Progenitor cell of endocrine pancreas (in vitro differentiated cells): ENCODE measurements around the gene AMHR2. TPM values are rescaled to one million over a fixed set of nuclear protein-coding genes. Genes with fewer than 3 reads are reported as not detected.

Source experiments
- DNase-seq: peaks from one replicate; pipeline ENCODE4 v3.0.0; 2021; ENCODE audit warnings: low spot score; ENCODE audit not compliant: unreplicated experiment
- H3K27ac Mint-ChIP-seq: 2 replicates; pipeline ENCODE4 v1.8.0; 2021; ENCODE audit warnings: mild to moderate bottlenecking, moderate library complexity, mixed read lengths
- H3K27me3 Mint-ChIP-seq: 2 replicates; pipeline ENCODE4 v1.8.0; 2021; ENCODE audit warnings: mixed read lengths
- H3K36me3 Mint-ChIP-seq: 2 replicates; pipeline ENCODE4 v1.8.0; 2022; ENCODE audit warnings: mixed read lengths; ENCODE audit not compliant: insufficient read depth
- H3K4me1 Mint-ChIP-seq: 2 replicates; pipeline ENCODE4 v1.8.0; 2021; ENCODE audit warnings: low read depth, mixed read lengths
- H3K4me3 Mint-ChIP-seq: 2 replicates; pipeline ENCODE4 v1.8.0; 2021; ENCODE audit warnings: low read depth, mild to moderate bottlenecking, moderate library complexity, mixed read lengths
- H3K9me3 Mint-ChIP-seq: 2 replicates; pipeline ENCODE4 v1.8.0; 2021; ENCODE audit warnings: low read depth, mixed read lengths
- CTCF ChIP-seq: fragments of 200-600 bp; sonication (generic); IDR thresholded peaks from one replicate; pipeline ENCODE4 v1.5.0; 2021; ENCODE audit warnings: antibody characterized with exemption, mild to moderate bottlenecking; ENCODE audit not compliant: unreplicated experiment
- total RNA-seq: library from RNA; stranded (reverse); gene quantifications from 2 replicates; pipeline ENCODE4 v1.2.1, GENCODE V29; 2021

Gene AMHR2
- total RNA-seq, 1 donor from 2014 or later = 35.1 TPM

DNA sequence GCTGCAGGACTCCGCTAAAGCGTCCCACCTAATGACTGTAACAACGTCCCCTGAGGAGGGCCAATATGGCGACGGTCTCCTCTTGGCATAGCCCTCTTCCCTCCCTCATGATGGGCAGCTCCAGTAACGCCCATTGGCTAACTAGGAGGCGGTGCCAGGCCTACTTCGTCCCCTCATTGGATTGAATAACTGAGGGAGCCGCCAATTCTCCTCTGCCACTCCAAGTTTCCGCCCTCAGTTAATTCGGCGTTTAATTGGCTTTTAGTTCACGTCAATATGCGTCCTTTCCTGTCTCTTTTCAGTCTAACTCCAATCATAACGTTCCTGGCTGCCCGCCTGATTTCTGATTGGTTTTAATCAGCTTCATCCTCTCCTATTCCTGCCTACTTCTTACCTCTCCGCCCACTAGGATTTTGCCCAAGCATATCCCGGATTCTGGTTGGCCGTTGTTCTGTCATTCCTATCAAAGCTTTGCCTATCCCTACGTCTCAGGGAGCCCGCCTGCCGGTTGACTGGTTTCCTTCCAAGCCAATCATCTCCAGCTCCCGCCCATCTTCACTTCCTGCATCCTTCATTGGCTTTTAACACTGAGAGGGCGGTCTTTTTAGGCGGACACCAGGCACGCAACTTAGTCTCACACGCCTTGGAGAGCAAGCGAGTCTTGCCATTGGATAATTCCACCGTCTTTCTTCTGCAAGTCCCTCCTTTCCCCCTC lies 44.1 kb upstream of the AMHR2 start:
- H3K4me3 Mint-ChIP-seq = no peak overlapping the region
- no peaks in the 10 kb centered on the region for H3K9me3 Mint-ChIP-seq
- peaks cover 30% of the 10 kb centered on the region for H3K4me1 Mint-ChIP-seq
- H3K36me3 Mint-ChIP-seq = peaks cover 16% of the 10 kb centered on the region
- no peak for TF ChIP-seq CTCF
- no peaks in the 10 kb centered on the region for H3K27me3 Mint-ChIP-seq
- no peak overlapping the region for H3K27ac Mint-ChIP-seq
- DNase-seq = peak; percentile 99

DNA sequence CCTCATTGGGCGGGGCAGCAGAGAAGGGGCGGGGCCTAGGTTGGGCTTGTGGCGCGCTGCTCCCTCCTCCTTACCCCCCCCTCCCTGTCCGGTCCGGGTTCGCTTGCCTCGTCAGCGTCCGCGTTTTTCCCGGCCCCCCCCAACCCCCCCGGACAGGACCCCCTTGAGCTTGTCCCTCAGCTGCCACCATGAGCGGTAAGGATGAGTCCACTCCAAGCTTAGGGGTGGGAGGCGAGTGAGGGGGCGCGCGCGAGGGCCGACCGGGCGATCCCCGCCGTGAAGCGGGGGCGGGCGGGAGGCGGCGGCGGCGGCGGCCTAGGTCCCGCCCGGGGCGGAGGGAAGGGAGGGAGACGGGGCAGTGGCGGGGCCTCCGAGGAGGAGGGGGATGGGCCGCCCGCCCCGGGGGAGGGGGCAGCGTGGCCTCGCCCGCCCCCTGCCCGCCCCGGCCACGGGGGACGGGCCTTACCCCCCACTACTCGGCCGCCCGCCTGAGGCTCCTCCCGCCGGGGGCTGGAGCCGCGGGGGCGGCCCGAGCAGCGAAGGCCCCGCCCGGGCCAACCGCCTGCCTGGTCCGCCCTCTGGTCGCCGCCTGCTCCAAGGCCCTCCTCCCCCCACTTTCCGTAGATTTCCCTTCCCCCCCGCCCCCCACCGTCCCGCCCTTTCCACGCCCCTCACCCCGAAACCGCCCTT lies 43.4 kb upstream of the AMHR2 start, which contains the start of gene SP1:
Gene SP1 (plus strand): TSS at position 73 of the 690 bp plus-strand sequence. CDS start 116 bp downstream, at position 189.
- peak within 1 kb of the TSS; percentile 99 for H3K27ac Mint-ChIP-seq
- DNase-seq = peak; percentile 66
- peak within 1 kb of the TSS; percentile 90 for H3K4me3 Mint-ChIP-seq
- no peaks in the 10 kb centered on the region for H3K9me3 Mint-ChIP-seq
- no peaks in the 10 kb centered on the region for H3K27me3 Mint-ChIP-seq
- peaks cover 18% of the 10 kb centered on the region for H3K36me3 Mint-ChIP-seq
- peaks cover 31% of the 10 kb centered on the region for H3K4me1 Mint-ChIP-seq
- no peak for TF ChIP-seq CTCF

DNA sequence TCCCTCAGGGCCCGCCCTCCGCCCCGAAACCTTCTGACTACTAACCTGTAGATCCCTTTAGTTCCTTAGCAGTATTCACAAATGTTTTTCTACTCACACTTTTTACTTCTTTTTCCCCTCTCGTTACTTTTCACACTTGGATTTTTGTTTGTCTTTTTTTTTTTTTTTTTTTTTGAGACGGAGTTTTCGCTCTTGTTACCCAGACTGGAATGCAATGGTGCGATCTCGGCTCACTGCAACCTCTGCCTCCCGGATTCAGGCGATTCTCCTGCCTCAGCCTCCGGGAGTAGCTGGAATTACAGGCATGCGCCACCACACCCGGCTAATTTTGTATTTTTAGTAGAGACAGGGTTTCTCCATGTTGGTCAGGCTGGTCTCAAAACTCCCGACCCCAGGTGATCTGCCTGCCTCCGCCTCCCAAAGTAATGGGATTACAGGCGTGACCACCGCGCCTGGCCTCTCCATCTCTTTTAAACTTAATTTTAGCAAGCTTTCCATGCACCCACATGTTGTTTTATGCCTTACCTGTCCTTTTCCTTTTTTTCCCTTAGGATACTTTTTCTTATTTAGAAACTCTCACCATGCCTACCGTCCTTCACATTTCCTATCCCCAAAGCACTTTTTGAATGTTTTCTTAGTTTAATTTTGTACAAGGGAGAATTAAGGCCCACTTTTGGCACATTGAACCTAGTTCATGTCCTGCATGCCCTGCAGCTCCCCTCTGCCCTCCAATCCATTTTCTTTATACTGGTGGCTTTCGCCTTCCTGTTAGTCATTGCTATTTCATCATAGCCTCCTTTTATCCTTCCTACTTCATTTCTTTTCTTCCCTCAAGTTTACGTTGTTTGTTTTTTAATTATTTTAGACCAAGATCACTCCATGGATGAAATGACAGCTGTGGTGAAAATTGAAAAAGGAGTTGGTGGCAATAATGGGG lies 42.6 kb upstream of the AMHR2 start:
- no peaks in the 10 kb centered on the region for H3K27me3 Mint-ChIP-seq
- H3K27ac Mint-ChIP-seq = peak overlapping the region; percentile 99
- no peak for TF ChIP-seq CTCF
- peaks cover 34% of the 10 kb centered on the region for H3K4me1 Mint-ChIP-seq
- no peaks in the 10 kb centered on the region for H3K9me3 Mint-ChIP-seq
- peak; percentile 14 for DNase-seq
- H3K36me3 Mint-ChIP-seq = peaks cover 21% of the 10 kb centered on the region
- peak overlapping the region; percentile 90 for H3K4me3 Mint-ChIP-seq

- Mint-ChIP-seq H3K27me3 (no peaks in the 10 kb centered on the region), H3K36me3 (peaks cover 25% of the 10 kb centered on the region)
Observed at GRCh38 chr12:53381731-53382630, 41.7 kb upstream of the AMHR2 start.

More at GRCh38 chr12:53381731-53382630, 41.7 kb upstream of the AMHR2 start:
- Mint-ChIP-seq H3K4me3 (peak overlapping the region; percentile 90), H3K27ac (peak overlapping the region; percentile 99), H3K4me1 (peaks cover 35% of the 10 kb centered on the region), H3K9me3 (no peaks in the 10 kb centered on the region)
- TF ChIP-seq CTCF = peak; percentile 48
- no peak for DNase-seq
